G401 (cell line): Measurements from ENCODE around the gene RLN2. TPM values are rescaled to one million over a fixed set of nuclear protein-coding genes. Genes with fewer than 3 reads are reported as not detected.

Experiments used
- DNase-seq: peaks from one replicate; pipeline ENCODE4 v3.0.0-alpha.2; 2015; ENCODE audit warnings: low spot score
- in situ Hi-C: cut with HindIII; loops from 2 replicates; pipeline ENCODE4 v1.10.0; 2016; ENCODE audit warnings: low sequenced_read_pairs, mixed read lengths
- total RNA-seq: library from RNA; depleted of rRNA; stranded (reverse); fragments of >200 nt; shearing (Covaris generic); gene quantifications from 2 replicates; pipeline ENCODE4 v1.2.3, GENCODE V29; 2014; rRNA removed

RLN2 gene
- total RNA-seq, 1 experiment from 2014 or later: not detected

GRCh38 chr9:5278486-5278885 is 26.0 kb downstream of the RLN2 start:
- no peak for DNase-seq
- in situ Hi-C loops: no loop called here

- in situ Hi-C loops: no loop called here
- no peak for DNase-seq
Observed at GRCh38 chr9:5274770-5275169, 29.7 kb downstream of the RLN2 start.

GRCh38 chr9:5269249-5269715 is 35.2 kb downstream of the RLN2 start:
- in situ Hi-C loops: no loop called here
- peak; percentile 1 for DNase-seq

- DNase-seq: no peak
- in situ Hi-C loops: no loop called here
Observed at GRCh38 chr9:5265939-5266338, 38.6 kb downstream of the RLN2 start.

DNA sequence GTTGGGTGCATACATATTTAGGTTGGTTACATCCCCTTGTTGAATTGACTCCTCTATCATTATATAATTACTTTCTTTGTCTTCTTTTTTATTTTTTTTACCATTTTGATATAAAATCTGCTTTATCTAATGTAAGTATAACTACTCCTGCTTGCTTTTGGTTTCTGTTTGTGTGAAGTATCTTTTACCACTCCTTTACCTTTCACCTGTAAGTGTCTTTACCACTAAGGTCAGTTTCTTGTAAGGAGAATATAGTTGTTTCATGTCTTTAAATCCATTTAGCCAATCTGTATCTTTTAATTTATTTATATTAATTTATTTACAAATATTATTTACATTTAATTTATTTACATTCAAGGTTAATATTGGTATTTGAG is 40.3 kb downstream of the RLN2 start:
- in situ Hi-C loops: no loop called here
- DNase-seq: no peak

- in situ Hi-C loops: no loop called here
- peak; percentile 11 for DNase-seq
Observed at GRCh38 chr9:5263351-5264218, 40.9 kb downstream of the RLN2 start.

Other genes with a start within 250 kb of the RLN2 start
- not detected in 2 replicates for gene INSL6, start 119.1 kb downstream of the RLN2 start, total RNA-seq
- not detected in 2 replicates for gene INSL4, start 73.3 kb downstream of the RLN2 start, total RNA-seq
- gene RLN1, start 35.2 kb upstream of the RLN2 start, total RNA-seq: 0.31 TPM in 1 of 2 replicates, not detected in the other
- gene PLGRKT, start 133.2 kb upstream of the RLN2 start, total RNA-seq: 62.0 and 102 TPM in 2 replicates
- not detected in 2 replicates for gene CD274, start 145.8 kb upstream of the RLN2 start, total RNA-seq
- not detected in 2 replicates for gene PDCD1LG2, start 205.8 kb upstream of the RLN2 start, total RNA-seq